Endothelial cell of umbilical vein (primary cell): ENCODE results near the gene SLC7A7. TPM values are rescaled to one million over a fixed set of nuclear protein-coding genes. Genes with fewer than 3 reads are reported as not detected.
A peak's percentile ranks its signal among the peaks of the same experiment; 100 is the strongest.

Source experiments
- BruUV-seq: library from RNA; stranded (reverse); fragments of 400-500 nt; replicated peaks from 2 replicates; lab custom pipeline; 2021; lab: Mats Ljungman, UMichigan
- CTCF ChIA-PET: fragments of 300-600, 350-600 bp; sonication (Branson Sonifier 250); formaldehyde crosslinking; loops from one replicate; lab custom pipeline; 2021; ENCODE audit warnings: antibody characterized with exemption, inconsistent platforms; lab: Charles Lee
- POLR2A ChIA-PET: fragments of 300-600, 350-600 bp; sonication (Branson Sonifier 250); formaldehyde crosslinking; loops from one replicate; lab custom pipeline; 2021; ENCODE audit warnings: antibody characterized with exemption, inconsistent platforms; lab: Charles Lee
- DNase-seq: peaks from one replicate; pipeline ENCODE4 v3.0.0-alpha.2; 2011; ENCODE audit warnings: low read depth, low spot score
- FAIRE-seq: peaks from 2 replicates; lab custom pipeline; 2011; peaks lifted over from hg19 to GRCh38; lab: Jason Lieb, UNC
- H2AFZ ChIP-seq: 2 replicates; pipeline ENCODE4 v1.6.0; 2012; ENCODE audit warnings: low read depth, low read length, control low read depth, inconsistent platforms
- H3K27ac ChIP-seq: 2 replicates; pipeline ENCODE4 v1.5.1; 2011; ENCODE audit warnings: low read depth, mild to moderate bottlenecking, control low read depth, low read length, moderate library complexity; ENCODE audit not compliant: insufficient read depth
- H3K27me3 ChIP-seq, 2 experiments: 2 replicates each; pipeline versions ENCODE4 v1.6.0 to v1.6.1; 2011; ENCODE audit warnings: low read length in 2 of 2, mixed read lengths in 1 of 2; ENCODE audit not compliant: control insufficient read depth in 2 of 2, insufficient read depth in 2 of 2
- H3K36me3 ChIP-seq, 2 experiments: 2 replicates in 1 of 2; 3 replicates in 1 of 2; pipeline ENCODE4 v1.5.1; 2011; ENCODE audit warnings: low read length in 2 of 2, mild to moderate bottlenecking in 1 of 2, moderate library complexity in 1 of 2; ENCODE audit not compliant: control insufficient read depth in 2 of 2, insufficient read depth in 2 of 2; ENCODE audit errors: extremely low read depth in 1 of 2
- H3K4me1 ChIP-seq: 3 replicates; pipeline ENCODE4 v1.5.1; 2011; ENCODE audit warnings: mild to moderate bottlenecking, low read length; ENCODE audit not compliant: control insufficient read depth, insufficient read depth; ENCODE audit errors: extremely low read depth
- H3K4me2 ChIP-seq: 2 replicates; pipeline ENCODE4 v1.6.1; 2011; ENCODE audit warnings: low read length, control low read depth, mixed read lengths; ENCODE audit not compliant: insufficient read depth
- H3K4me3 ChIP-seq, 3 experiments: fragments of 200-600 bp in 1 of 3; sonication (generic), shearing (Covaris generic) in 1 of 3; replicated peaks in 1 of 3; 2 replicates each; pipeline ENCODE4 v1.5.1; 2011 to 2016; ENCODE audit warnings: control low read depth in 3 of 3, low read length in 3 of 3, mild to moderate bottlenecking in 2 of 3, inconsistent platforms in 1 of 3, low read depth in 1 of 3, moderate library complexity in 1 of 3; ENCODE audit not compliant: insufficient read depth in 1 of 3
- H3K79me2 ChIP-seq: 2 replicates; pipeline ENCODE4 v1.6.0; 2012; ENCODE audit warnings: low read length, inconsistent platforms; ENCODE audit not compliant: control insufficient read depth, insufficient read depth
- H3K9ac ChIP-seq: replicated peaks from 2 replicates; pipeline ENCODE3; 2011; ENCODE audit warnings: low read length, control low read depth; ENCODE audit not compliant: insufficient read depth; ENCODE audit errors: extremely low read depth
- H3K9me1 ChIP-seq: replicated peaks from 3 replicates; pipeline ENCODE4 v1.6.0; 2011; ENCODE audit warnings: mild to moderate bottlenecking, low read length; ENCODE audit not compliant: control insufficient read depth, insufficient read depth; ENCODE audit errors: extremely low read depth
- H3K9me3 ChIP-seq: replicated peaks from 2 replicates; pipeline ENCODE4 v1.5.1; 2012; ENCODE audit warnings: low read length, inconsistent platforms; ENCODE audit not compliant: control insufficient read depth, insufficient read depth
- H4K20me1 ChIP-seq: replicated peaks from 2 replicates; pipeline ENCODE3; 2011; ENCODE audit warnings: mild to moderate bottlenecking, low read length; ENCODE audit not compliant: control insufficient read depth, insufficient read depth; ENCODE audit errors: extremely low read depth
- FOS ChIP-seq: IDR thresholded peaks from 2 replicates; pipeline ENCODE4 v1.6.1; 2011; ENCODE audit warnings: mild to moderate bottlenecking, low read length, moderate library complexity, borderline replicate concordance; ENCODE audit not compliant: insufficient read depth
- JUN ChIP-seq: IDR thresholded peaks from 2 replicates; pipeline ENCODE4 v1.6.1; 2011; ENCODE audit warnings: borderline replicate concordance, low read depth; ENCODE audit not compliant: insufficient read length, insufficient read depth
- POLR2A ChIP-seq: IDR thresholded peaks from 2 replicates; pipeline ENCODE4 v1.6.1; 2012; ENCODE audit warnings: low read depth, mild to moderate bottlenecking, control low read depth, low read length
- POLR2AphosphoS5 ChIP-seq: IDR thresholded peaks from 2 replicates; pipeline ENCODE4 v1.6.1; 2012; ENCODE audit warnings: low read depth, mild to moderate bottlenecking, control low read depth, low read length, moderate library complexity; ENCODE audit not compliant: insufficient read depth
- dilution Hi-C: fragments of 300-500 bp; cut with MboI; formaldehyde crosslinking; loops from one replicate; pipeline ENCODE4 v1.15.0; 2019; ENCODE audit warnings: low sequenced_read_pairs; ENCODE audit not compliant: extremely low pct_ligation_motif_present
- intact Hi-C: fragments of 100-400 bp; cut with micrococcal nuclease; formaldehyde crosslinking; loops from one replicate; pipeline ENCODE4 v1.10.0; 2022
- polyA plus RNA-seq, 4 experiments: library from polyadenylated mRNA; depleted of rRNA in 3 of 4; stranded (reverse) in 3 of 4; unstranded in 1 of 4; fragments of >200 nt; gene quantifications; 2 replicates each; pipeline versions ENCODE4 v1.2.1 to v1.2.3, GENCODE V29; 2011 to 2012; ENCODE audit warnings: missing spikeins in 1 of 4
- total RNA-seq: library from RNA; stranded (reverse); gene quantifications from 2 replicates; pipeline ENCODE4 v1.2.3, GENCODE V29; 2021
- TF ChIP-seq, protein P1 (sequence below): IDR thresholded peaks from 2 replicates; pipeline ENCODE4 v1.6.1; 2011; ENCODE audit not compliant: insufficient read depth, insufficient read length

SLC7A7 gene
- total and polyA plus RNA-seq, 2 donors (not counting 3 experiments of a cell fraction or from before 2014, with no cell fraction given), result 22.5 to 94.0 TPM

- peaks cover 30% of the 10 kb centered on the region for H3K4me1 ChIP-seq
- H2AFZ ChIP-seq, result no peak overlapping the region
- peaks cover 36 to 56% of the 10 kb centered on the region in 2 experiments for H3K36me3 ChIP-seq
- no TSS peak for BruUV-seq
- H3K27me3 ChIP-seq, result no peaks in the 10 kb centered on the region
- intact Hi-C loops (no loop called here), dilution Hi-C loops (no loop called here)
- FAIRE-seq, result no peak
- DNase-seq, result no peak
- no peak overlapping the region for H3K4me3 ChIP-seq
- no peak overlapping the region for H3K9ac ChIP-seq
- H3K9me1 ChIP-seq, result no peaks in the 10 kb centered on the region
- no peaks in the 10 kb centered on the region for H3K9me3 ChIP-seq
- H3K4me2 ChIP-seq, result no peak overlapping the region
- no peak overlapping the region for H3K27ac ChIP-seq
- peaks cover 97% of the 10 kb centered on the region for H3K79me2 ChIP-seq
- ChIA-PET CTCF (interaction anchor here (1.2 to 12.5 kb wide), 3 partner anchors 10 to 271 kb away, joined by 4 to 214 read pairs (median 5); no protein-coding TSS in a partner anchor), POLR2A (interaction anchor here (0.8 kb wide), 1 partner anchor 10 kb away, joined by 5 read pairs; no protein-coding TSS in a partner anchor)
- peak; percentile 44 for TF ChIP-seq POLR2A
- no peak for TF ChIP-seq FOS
- peak; percentile 17 for TF ChIP-seq POLR2AphosphoS5
- H4K20me1 ChIP-seq, result no peaks in the 10 kb centered on the region
Observed at GRCh38 chr14:22841311-22841710, 26.1 kb upstream of the SLC7A7 start.

GRCh38 chr14:22839159-22839779 is 24.0 kb upstream of the SLC7A7 start:
- POLR2A ChIA-PET, result no interaction called here

More at GRCh38 chr14:22839159-22839779, 24.0 kb upstream of the SLC7A7 start:
- H3K79me2 ChIP-seq, result peaks cover 77% of the 10 kb centered on the region
- H3K9me3 ChIP-seq, result no peaks in the 10 kb centered on the region
- intact Hi-C loops (loop anchor here (5.0 kb wide), 1 partner anchor 282 kb away; no protein-coding TSS in a partner anchor), dilution Hi-C loops (no loop called here)
- H3K9me1 ChIP-seq, result no peaks in the 10 kb centered on the region
- H2AFZ ChIP-seq, result no peak overlapping the region
- peak overlapping the region; percentile 79 for H3K4me2 ChIP-seq
- DNase-seq (no peak), FAIRE-seq (no peak)
- H3K27ac ChIP-seq, result peak overlapping the region; percentile 84
- TF ChIP-seq, protein P1, sequence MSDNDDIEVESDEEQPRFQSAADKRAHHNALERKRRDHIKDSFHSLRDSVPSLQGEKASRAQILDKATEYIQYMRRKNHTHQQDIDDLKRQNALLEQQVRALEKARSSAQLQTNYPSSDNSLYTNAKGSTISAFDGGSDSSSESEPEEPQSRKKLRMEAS, result no peak
- TF ChIP-seq POLR2AphosphoS5, result peak; percentile 14
- no peak for TF ChIP-seq JUN
- no peaks in the 10 kb centered on the region for H3K27me3 ChIP-seq
- H4K20me1 ChIP-seq, result no peaks in the 10 kb centered on the region
- H3K36me3 ChIP-seq, result peaks cover 20 to 39% of the 10 kb centered on the region in 2 experiments
- peak overlapping the region in 2 of 3 experiments; percentile 75 to 86 for H3K4me3 ChIP-seq
- BruUV-seq, result no TSS peak
- peaks cover 25% of the 10 kb centered on the region for H3K4me1 ChIP-seq
- CTCF ChIA-PET, result interaction anchor here (0.7 to 12.5 kb wide), 7 partner anchors 9 to 282 kb away, joined by 3 to 214 read pairs (median 4); no protein-coding TSS in a partner anchor
- H3K9ac ChIP-seq, result peak overlapping the region; percentile 97
